ENCODE data around the gene ANKRD27.
"Not testable (repeated sequence)": the region's sequence is repeated elsewhere in the genome, so short reads cannot be mapped to it uniquely, and the experiment has no call there.

The ANKRD27 gene

GRCh38 chr19:32674931-32675719, at the start of gene ANKRD27:
TSS of gene ANKRD27 (minus strand) at chr19:32675180. CDS start at chr19:32659015, 16,165 bp downstream.
- peak; percentile 97 for DNase-seq

DNA sequence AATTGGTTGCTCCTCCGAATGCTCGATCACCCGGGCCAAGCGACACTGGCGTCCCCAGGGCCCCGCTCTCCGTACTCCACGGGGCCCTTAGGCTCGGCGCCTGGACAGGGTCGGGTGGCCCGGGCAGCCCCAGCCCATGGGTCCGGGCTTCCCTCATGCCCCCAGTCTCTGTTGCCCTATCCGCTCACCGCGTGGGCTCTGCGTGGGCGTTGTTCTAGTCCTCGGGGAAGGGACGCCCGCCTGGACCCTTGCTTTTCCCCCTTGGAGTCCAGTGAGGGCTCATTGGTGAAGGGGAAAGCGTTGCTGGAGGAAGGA, 45.9 kb upstream of the ANKRD27 start:
- no peak for DNase-seq

DNA sequence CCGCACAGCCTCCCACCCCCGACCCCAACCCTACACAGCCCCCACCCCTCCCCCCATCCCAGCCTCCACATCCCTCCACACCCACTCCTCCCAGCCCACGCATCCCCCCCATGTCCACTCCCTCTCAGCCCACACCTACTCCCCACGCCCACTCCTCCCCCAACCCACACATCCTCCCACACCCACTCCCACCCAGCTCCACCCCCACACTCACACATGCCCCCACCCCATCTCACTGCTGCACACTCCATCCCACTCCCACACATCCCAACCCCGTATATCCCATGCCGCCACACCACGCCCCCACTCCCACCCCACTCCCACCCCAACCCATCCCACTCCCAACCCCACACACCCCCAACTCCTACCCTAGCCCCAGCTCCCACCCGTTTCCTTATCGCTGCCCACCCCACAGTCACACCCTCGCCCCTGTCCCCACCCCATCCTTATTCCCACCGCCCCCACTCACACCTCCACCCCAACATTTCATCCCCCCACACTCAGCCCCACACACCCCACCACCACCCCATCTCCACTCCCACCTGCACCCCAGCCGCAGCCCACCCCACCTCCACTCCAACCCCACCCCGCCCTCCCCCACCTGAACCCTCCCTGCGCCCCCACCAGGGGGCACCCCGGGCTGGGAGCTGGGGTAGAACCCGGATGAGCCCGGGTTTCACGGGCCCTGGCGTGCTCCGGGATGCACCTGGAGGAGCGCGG, 45.4 kb upstream of the ANKRD27 start:
- no peak for DNase-seq

DNA sequence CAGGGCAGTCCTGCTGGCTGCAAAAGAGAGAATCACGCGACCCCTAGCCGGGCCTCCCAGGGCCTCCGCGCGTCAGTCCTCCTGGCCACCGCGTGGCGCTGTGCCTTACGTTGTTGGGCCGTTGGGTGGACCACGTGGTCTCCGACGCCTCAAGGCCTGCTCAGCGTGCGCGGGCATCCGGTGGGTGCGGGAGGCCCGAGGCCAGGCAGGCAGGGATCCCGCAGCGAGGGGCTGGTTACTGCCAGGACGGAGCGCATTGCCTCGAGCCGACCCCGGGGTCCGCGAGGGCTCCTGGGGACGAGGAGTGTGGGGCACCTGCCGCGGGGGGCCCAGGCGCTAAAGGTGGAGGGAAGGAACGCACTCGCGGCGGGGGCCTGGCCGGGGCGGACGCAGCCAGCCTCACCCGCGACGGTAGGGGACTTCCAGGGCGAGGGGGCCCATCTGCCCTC, 44.7 kb upstream of the ANKRD27 start, which contains the start of gene TDRD12:
TDRD12 (plus strand) TSS at position 157 of the 449 bp plus-strand sequence. CDS start 306 bp downstream, outside the sequence.
- no peak for DNase-seq

GRCh38 chr19:32718286-32718685, 43.3 kb upstream of the ANKRD27 start:
- DNase-seq, result no peak

DNA sequence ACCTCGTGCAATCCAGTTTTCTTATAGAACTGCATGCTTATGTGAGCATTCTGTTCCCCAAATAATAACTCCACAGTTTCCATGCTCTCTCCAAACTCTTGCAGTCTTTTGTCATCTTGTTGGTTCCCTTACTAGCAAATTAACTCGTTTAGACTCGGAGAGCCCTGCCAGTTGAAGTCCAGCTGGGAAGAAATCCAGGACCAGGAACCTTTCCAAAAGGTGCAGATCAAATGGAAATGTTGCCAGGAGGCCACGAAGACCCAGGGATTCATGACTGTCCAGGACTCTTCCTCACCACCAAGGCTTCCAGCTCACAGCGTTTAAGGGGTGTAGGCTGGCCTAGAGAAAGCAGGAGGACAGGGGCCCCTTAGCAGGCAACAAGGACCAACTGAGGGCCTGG, 42.5 kb upstream of the ANKRD27 start:
- DNase-seq, result no peak

- not testable (repeated sequence) for DNase-seq
These were observed 41.2 kb upstream of the ANKRD27 start for GRCh38 chr19:32716203-32716602.

GRCh38 chr19:32711747-32712146, 36.8 kb upstream of the ANKRD27 start:
- no peak for DNase-seq

- no peak for DNase-seq
These were observed 34.1 kb upstream of the ANKRD27 start for GRCh38 chr19:32709032-32709431.

- DNase-seq, result no peak
These were observed 33.5 kb upstream of the ANKRD27 start for GRCh38 chr19:32708457-32708856.

GRCh38 chr19:32704006-32704405, 29.0 kb upstream of the ANKRD27 start:
- not testable (repeated sequence) for DNase-seq

- peak; percentile 12 for DNase-seq
These were observed 27.0 kb upstream of the ANKRD27 start for GRCh38 chr19:32702010-32702409.

DNA sequence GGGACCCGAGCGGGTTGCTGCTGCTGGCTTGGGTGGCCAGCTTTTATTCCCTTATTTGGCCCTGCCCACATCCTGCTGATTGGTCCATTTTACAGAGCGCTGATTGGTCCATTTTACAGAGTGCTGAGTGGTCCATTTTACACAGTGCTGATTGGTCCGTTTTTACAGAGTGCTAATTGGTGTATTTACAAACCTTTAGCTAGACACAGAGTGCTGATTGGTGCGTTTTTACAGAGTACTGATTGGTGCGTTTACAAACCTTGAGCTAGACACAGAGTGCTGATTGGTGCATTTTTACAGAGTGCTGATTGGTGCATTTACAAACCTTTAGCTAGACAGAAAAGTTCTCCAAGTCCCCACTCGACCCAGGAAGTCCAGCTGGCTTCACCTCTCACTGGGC, 25.1 kb upstream of the ANKRD27 start:
- not testable (repeated sequence) for DNase-seq

DNA sequence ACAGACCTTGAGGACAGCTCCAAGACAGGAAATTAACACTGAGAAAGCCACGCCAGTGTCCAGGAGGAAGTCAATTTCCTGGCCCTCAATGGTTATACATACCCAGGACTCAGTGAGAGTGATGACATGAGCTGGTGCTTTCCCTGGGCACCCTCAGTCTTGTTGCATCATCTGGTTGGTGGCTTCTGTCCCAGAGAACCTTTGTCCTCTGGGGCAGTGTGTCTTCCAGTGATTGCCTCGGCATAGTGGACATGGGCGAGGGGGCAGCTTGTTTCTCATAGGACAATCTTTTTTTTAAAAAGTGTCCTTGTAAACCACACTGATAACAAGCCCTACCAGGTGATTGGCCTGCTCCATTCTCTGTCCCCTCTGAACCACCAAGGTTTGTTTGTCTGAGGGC, 21.8 kb upstream of the ANKRD27 start:
- DNase-seq, result not testable (repeated sequence)

DNA sequence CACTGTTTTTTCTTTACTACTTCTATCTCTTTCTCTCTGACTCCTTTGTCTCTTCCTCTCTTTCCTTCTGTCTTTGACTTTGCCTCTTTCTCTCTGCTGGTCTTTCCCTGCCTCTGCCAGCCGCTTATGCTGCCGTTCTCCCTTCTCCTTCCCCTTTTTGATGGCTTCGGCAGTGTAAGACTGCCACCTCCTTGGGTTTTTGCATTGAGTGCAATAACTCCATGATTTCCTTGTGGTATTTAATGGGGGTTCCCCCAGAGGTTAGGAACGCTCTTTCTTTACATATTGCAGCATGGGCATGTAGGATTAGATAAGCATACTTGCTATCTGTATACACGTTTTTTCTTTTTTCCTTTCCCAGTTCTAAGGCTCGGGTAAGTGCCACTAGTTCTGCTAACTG, 20.5 kb upstream of the ANKRD27 start:
- not testable (repeated sequence) for DNase-seq

DNA sequence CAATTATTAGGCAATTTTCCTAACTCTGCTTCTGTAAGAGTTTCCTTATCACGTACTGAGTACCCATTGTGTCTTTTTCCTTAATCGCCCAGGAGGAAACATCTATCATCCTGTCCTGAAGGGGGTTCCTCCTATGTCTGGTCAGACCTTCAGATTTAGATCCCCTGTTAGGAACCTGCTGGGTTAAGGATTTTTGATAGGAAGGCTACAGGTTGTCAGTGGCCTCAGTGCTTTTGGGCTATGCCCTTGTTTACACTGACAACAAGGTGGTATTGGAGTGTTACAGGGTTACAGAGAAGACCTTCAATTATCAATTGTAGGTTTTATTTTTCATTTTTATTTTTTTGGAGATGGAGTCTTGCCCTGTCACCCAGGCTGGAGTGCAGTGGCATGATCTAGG, 19.9 kb upstream of the ANKRD27 start:
- DNase-seq, result not testable (repeated sequence)

DNA sequence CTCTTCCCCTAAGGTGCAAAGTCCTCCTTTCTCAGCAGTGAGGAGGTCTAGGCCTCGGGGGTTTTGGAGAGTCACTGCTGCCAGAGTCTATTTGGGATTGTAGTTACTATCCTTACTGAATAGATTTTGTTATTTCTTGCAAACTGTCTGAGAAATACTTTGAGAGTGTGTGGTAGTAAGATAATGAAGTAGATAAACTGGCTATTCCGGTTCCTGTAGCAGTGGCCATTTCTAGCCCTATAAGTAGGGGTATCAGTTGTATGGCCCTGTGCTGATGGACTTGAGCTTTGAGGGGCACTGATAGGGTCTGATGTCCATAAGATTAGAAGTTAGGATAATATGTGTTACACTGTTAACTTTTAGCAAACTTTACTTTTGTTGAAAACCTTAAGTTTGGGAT, 19.3 kb upstream of the ANKRD27 start:
- DNase-seq, result not testable (repeated sequence)

DNA sequence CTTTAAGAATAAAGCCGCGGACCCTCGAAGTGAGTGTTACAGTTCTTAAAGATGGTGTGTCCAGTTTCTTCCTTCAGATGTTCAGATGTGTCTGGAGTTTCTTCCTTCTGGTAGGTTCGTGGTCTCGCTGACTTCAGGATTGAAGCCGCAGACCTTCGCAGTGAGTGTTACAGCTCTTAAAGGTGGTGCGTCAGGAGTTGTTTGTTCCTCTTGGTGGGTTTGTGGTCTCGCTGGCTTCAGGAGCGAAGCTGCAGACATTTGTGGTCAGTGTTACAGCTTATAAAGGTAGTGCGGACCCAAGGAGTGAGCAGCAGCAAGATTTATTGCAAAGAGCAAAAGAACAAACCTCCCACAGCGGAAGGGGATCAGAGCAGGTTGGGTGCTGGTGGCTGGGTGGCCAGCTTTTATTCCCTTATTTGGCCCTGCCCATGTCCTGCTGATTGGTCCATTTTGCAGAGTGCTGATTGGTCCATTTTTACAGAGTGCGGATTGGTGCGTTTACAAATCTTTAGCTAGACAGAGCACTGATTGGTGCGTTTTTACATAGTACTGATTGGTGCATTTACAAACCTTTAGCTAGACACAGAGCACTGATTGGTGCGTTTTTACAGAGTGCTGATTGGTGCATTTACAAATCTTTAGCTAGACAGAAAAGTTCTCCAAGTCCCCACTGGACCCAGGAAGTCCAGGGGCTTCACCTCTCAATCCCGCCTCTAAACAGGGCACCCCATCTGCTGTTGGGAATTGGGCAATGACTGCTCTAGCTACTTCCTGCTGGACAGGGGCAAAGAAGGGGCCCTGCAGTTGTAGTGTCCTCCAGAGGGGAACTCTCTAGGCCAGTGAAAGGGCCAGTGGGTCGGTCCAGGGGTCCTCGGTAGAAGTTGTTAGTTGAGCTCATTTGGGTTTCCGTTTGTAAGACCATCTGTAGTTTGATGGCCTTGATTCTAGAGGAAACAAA, 18.4 kb upstream of the ANKRD27 start:
- not testable (repeated sequence) for DNase-seq

GRCh38 chr19:32692727-32693061, 17.7 kb upstream of the ANKRD27 start:
- DNase-seq, result no peak

GRCh38 chr19:32691952-32692726, 17.2 kb upstream of the ANKRD27 start:
- peak; percentile 53 for DNase-seq

- DNase-seq, result peak; percentile 76
These were observed 16.4 kb upstream of the ANKRD27 start, which contains the start of gene NUDT19 for GRCh38 chr19:32691291-32691951. TSS of gene NUDT19 (plus strand) at chr19:32691821. CDS start at chr19:32691961, 140 bp downstream.

DNA sequence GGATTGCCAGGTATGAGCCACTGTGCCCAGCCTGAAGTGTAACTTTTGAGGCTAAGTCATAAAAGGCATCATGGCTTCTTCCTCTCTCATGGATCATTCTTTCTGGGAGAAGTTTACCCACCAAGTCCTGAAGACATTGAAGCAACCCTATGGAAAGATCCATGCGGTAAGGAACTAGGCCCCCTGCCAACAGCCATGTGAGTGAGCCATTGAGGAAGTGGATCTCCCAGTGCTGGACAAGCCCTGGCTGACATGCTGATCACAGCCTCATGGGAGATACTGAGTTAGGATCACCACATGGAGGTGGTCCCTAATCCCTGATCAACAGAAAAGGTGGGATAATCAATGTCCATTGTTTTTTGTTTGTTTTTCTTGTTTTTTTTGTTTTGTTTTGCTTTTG, 13.3 kb upstream of the ANKRD27 start:
- DNase-seq, result peak; percentile 7
